Measurements from ENCODE around the gene CCDC141. TPM values are rescaled to one million over a fixed set of nuclear protein-coding genes. Genes with fewer than 3 reads are reported as not detected.

CCDC141 gene
- total and polyA plus RNA-seq, 2 experiments from 2014 or later: 11.7 to 13.4 TPM

DNA sequence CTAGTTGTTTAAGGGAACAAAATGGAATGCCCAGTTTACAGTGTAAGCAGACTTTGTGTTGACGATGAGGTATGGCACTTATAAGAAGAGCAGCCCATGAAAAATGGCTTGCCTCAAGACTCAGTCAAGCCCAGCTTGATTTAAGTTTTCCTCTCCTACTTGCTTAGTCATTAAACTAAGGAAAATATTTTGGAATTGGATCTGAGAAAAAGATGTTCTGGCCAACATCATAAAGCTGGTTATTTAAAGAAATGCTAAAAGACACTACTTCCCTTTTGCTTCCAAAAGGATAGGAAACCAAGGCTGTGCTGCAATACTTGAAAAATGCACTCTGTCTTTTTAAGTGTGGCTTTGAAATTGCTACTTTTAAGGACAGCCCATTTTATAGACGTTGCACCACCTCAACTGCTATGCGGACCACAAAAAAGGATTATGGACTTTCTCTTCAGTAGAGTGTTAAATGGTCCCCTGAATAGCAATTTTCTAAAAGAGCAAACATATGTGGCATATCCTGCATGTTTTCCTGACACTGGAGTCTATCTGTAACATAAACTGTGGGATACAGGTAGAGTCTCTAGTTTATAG is 32.1 kb downstream of the CCDC141 start:
- H4K20me1 ChIP-seq (replicated peaks; ENCODE audit: insufficient read depth): no peaks in the 10 kb centered on the region
- H3K79me2 ChIP-seq (replicated peaks; ENCODE audit: insufficient read depth): 0 out of 2 replicates have a peak, but pooled peaks cover 1% of the 10 kb centered on the region
- no peak for DNase-seq (ENCODE audit: low spot score)
- H3K36me3 Mint-ChIP-seq (ENCODE audit: low read depth): peaks cover 15% of the 10 kb centered on the region; the same call in 2 of the 3 replicates
- no peak overlapping the region for H3K4me3 ChIP-seq
- H3K36me3 ChIP-seq (ENCODE audit: insufficient read depth): no peaks in the 10 kb centered on the region
- H3F3A ChIP-seq (replicated peaks; ENCODE audit: low read depth): no peaks in the 10 kb centered on the region
- no peak for ATAC-seq
- no peak overlapping the region for H3K27ac Mint-ChIP-seq
- no peaks in the 10 kb centered on the region for H3K27me3 ChIP-seq (ENCODE audit: insufficient read depth)
- H3K4me2 ChIP-seq: no peak overlapping the region
- no peaks in the 10 kb centered on the region for H3K27me3 Mint-ChIP-seq (ENCODE audit: insufficient read depth, low read depth, poor library complexity)
- peaks cover 15% of the 10 kb centered on the region for H3K9me3 Mint-ChIP-seq
- H2AFZ ChIP-seq: no peak overlapping the region
- no peak overlapping the region for H3K4me3 Mint-ChIP-seq
- no peaks in the 10 kb centered on the region for H3K4me1 ChIP-seq (ENCODE audit: insufficient read depth)
- no peaks in the 10 kb centered on the region for H3K4me1 Mint-ChIP-seq
- TF ChIP-seq EZH2phosphoT487 (IDR thresholded peaks at IDR 0.05; ENCODE audit: unreplicated experiment) (no peak), ZNF331 (CRISPR knock-in tag; IDR thresholded peaks at IDR 0.05; ENCODE audit: low read depth) (no peak), EZH2 (IDR thresholded peaks at IDR 0.05; ENCODE audit: low read depth, unreplicated experiment) (no peak), ZNF114 (CRISPR knock-in tag; IDR thresholded peaks at IDR 0.05) (no peak), JUNB (IDR thresholded peaks at IDR 0.05; ENCODE audit: unreplicated experiment) (no peak), POLR2AphosphoS5 (IDR thresholded peaks at IDR 0.05; ENCODE audit: low read depth) (no peak), NANOG (IDR thresholded peaks at IDR 0.05; ENCODE audit: borderline replicate concordance) (no peak), STAT1 (IDR thresholded peaks at IDR 0.05; ENCODE audit: unreplicated experiment) (no peak), CREB1 (CRISPR knock-in tag; IDR thresholded peaks at IDR 0.05; ENCODE audit: low read depth) (no peak)
- TF ChIP-seq, protein P1, sequence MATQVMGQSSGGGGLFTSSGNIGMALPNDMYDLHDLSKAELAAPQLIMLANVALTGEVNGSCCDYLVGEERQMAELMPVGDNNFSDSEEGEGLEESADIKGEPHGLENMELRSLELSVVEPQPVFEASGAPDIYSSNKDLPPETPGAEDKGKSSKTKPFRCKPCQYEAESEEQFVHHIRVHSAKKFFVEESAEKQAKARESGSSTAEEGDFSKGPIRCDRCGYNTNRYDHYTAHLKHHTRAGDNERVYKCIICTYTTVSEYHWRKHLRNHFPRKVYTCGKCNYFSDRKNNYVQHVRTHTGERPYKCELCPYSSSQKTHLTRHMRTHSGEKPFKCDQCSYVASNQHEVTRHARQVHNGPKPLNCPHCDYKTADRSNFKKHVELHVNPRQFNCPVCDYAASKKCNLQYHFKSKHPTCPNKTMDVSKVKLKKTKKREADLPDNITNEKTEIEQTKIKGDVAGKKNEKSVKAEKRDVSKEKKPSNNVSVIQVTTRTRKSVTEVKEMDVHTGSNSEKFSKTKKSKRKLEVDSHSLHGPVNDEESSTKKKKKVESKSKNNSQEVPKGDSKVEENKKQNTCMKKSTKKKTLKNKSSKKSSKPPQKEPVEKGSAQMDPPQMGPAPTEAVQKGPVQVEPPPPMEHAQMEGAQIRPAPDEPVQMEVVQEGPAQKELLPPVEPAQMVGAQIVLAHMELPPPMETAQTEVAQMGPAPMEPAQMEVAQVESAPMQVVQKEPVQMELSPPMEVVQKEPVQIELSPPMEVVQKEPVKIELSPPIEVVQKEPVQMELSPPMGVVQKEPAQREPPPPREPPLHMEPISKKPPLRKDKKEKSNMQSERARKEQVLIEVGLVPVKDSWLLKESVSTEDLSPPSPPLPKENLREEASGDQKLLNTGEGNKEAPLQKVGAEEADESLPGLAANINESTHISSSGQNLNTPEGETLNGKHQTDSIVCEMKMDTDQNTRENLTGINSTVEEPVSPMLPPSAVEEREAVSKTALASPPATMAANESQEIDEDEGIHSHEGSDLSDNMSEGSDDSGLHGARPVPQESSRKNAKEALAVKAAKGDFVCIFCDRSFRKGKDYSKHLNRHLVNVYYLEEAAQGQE (IDR thresholded peaks at IDR 0.05; ENCODE audit: unreplicated experiment): no peak
- TF ChIP-seq, protein P2, sequence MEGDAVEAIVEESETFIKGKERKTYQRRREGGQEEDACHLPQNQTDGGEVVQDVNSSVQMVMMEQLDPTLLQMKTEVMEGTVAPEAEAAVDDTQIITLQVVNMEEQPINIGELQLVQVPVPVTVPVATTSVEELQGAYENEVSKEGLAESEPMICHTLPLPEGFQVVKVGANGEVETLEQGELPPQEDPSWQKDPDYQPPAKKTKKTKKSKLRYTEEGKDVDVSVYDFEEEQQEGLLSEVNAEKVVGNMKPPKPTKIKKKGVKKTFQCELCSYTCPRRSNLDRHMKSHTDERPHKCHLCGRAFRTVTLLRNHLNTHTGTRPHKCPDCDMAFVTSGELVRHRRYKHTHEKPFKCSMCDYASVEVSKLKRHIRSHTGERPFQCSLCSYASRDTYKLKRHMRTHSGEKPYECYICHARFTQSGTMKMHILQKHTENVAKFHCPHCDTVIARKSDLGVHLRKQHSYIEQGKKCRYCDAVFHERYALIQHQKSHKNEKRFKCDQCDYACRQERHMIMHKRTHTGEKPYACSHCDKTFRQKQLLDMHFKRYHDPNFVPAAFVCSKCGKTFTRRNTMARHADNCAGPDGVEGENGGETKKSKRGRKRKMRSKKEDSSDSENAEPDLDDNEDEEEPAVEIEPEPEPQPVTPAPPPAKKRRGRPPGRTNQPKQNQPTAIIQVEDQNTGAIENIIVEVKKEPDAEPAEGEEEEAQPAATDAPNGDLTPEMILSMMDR (conservative IDR thresholded peaks at IDR 0.05; ENCODE audit: low read depth in 2 of 2): no peak
- TF ChIP-seq, protein P3, sequence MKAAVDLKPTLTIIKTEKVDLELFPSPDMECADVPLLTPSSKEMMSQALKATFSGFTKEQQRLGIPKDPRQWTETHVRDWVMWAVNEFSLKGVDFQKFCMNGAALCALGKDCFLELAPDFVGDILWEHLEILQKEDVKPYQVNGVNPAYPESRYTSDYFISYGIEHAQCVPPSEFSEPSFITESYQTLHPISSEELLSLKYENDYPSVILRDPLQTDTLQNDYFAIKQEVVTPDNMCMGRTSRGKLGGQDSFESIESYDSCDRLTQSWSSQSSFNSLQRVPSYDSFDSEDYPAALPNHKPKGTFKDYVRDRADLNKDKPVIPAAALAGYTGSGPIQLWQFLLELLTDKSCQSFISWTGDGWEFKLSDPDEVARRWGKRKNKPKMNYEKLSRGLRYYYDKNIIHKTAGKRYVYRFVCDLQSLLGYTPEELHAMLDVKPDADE (IDR thresholded peaks at IDR 0.05): no peak
- TF ChIP-seq, protein P4, sequence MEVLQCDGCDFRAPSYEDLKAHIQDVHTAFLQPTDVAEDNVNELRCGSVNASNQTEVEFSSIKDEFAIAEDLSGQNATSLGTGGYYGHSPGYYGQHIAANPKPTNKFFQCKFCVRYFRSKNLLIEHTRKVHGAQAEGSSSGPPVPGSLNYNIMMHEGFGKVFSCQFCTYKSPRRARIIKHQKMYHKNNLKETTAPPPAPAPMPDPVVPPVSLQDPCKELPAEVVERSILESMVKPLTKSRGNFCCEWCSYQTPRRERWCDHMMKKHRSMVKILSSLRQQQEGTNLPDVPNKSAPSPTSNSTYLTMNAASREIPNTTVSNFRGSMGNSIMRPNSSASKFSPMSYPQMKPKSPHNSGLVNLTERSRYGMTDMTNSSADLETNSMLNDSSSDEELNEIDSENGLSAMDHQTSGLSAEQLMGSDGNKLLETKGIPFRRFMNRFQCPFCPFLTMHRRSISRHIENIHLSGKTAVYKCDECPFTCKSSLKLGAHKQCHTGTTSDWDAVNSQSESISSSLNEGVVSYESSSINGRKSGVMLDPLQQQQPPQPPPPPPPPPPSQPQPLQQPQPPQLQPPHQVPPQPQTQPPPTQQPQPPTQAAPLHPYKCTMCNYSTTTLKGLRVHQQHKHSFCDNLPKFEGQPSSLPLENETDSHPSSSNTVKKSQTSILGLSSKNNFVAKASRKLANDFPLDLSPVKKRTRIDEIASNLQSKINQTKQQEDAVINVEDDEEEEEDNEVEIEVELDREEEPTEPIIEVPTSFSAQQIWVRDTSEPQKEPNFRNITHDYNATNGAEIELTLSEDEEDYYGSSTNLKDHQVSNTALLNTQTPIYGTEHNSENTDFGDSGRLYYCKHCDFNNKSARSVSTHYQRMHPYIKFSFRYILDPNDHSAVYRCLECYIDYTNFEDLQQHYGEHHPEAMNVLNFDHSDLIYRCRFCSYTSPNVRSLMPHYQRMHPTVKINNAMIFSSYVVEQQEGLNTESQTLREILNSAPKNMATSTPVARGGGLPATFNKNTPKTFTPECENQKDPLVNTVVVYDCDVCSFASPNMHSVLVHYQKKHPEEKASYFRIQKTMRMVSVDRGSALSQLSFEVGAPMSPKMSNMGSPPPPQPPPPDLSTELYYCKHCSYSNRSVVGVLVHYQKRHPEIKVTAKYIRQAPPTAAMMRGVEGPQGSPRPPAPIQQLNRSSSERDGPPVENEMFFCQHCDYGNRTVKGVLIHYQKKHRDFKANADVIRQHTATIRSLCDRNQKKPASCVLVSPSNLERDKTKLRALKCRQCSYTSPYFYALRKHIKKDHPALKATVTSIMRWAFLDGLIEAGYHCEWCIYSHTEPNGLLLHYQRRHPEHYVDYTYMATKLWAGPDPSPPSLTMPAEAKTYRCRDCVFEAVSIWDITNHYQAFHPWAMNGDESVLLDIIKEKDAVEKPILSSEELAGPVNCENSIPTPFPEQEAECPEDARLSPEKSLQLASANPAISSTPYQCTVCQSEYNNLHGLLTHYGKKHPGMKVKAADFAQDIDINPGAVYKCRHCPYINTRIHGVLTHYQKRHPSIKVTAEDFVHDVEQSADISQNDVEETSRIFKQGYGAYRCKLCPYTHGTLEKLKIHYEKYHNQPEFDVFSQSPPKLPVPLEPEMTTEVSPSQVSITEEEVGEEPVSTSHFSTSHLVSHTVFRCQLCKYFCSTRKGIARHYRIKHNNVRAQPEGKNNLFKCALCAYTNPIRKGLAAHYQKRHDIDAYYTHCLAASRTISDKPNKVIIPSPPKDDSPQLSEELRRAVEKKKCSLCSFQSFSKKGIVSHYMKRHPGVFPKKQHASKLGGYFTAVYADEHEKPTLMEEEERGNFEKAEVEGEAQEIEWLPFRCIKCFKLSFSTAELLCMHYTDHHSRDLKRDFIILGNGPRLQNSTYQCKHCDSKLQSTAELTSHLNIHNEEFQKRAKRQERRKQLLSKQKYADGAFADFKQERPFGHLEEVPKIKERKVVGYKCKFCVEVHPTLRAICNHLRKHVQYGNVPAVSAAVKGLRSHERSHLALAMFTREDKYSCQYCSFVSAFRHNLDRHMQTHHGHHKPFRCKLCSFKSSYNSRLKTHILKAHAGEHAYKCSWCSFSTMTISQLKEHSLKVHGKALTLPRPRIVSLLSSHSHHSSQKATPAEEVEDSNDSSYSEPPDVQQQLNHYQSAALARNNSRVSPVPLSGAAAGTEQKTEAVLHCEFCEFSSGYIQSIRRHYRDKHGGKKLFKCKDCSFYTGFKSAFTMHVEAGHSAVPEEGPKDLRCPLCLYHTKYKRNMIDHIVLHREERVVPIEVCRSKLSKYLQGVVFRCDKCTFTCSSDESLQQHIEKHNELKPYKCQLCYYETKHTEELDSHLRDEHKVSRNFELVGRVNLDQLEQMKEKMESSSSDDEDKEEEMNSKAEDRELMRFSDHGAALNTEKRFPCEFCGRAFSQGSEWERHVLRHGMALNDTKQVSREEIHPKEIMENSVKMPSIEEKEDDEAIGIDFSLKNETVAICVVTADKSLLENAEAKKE (CRISPR knock-in tag; IDR thresholded peaks at IDR 0.05): no peak
- H3K27ac ChIP-seq (ENCODE audit: low read depth): no peak overlapping the region
- H3K9me2 ChIP-seq (ENCODE audit: insufficient read depth): no peaks in the 10 kb centered on the region

Data from GM23338 (cell line).